Activated naive CD4-positive, alpha-beta T cell treated with anti-CD3 and anti-CD28 coated beads, Interleukin-2, amount 10 ng/mL, durations not matched to agents 7 days and 5 days (primary cell): ENCODE measurements around the gene LYRM4.

Experiments
- CTCF ChIA-PET: fragments of 350-600 bp; sonication (Branson Sonifier 250); formaldehyde crosslinking; loops from one replicate; lab custom pipeline; 2021; ENCODE audit warnings: antibody characterized with exemption; lab: Charles Lee
- DNase-seq: peaks from one replicate; pipeline ENCODE4 v3.0.0-alpha.2; 2020
- H3K27ac Mint-ChIP-seq: one replicate; pipeline ENCODE4 v1.8.0; 2021; ENCODE audit warnings: mild to moderate bottlenecking, moderate library complexity, mixed read lengths
- H3K27me3 Mint-ChIP-seq: one replicate; pipeline ENCODE4 v1.8.0; 2021; ENCODE audit warnings: mild to moderate bottlenecking, mixed read lengths
- H3K36me3 Mint-ChIP-seq: one replicate; pipeline ENCODE4 v1.8.0; 2021; ENCODE audit warnings: mixed read lengths
- H3K4me1 Mint-ChIP-seq: one replicate; pipeline ENCODE4 v1.8.0; 2021; ENCODE audit warnings: mixed read lengths
- H3K4me3 Mint-ChIP-seq: one replicate; pipeline ENCODE4 v1.8.0; 2021; ENCODE audit warnings: mild to moderate bottlenecking, moderate library complexity, mixed read lengths
- H3K9me3 Mint-ChIP-seq: one replicate; pipeline ENCODE4 v1.8.0; 2021; ENCODE audit warnings: mixed read lengths

LYRM4 gene

GRCh38 chr6:5181510-5182317, 79.0 kb downstream of the LYRM4 start:
- CTCF ChIA-PET = interaction anchor here (1.0 kb wide), 1 partner anchor 12 kb away, joined by 3 read pairs; no protein-coding TSS in a partner anchor
- H3K9me3 Mint-ChIP-seq = peaks cover 4% of the 10 kb centered on the region
- H3K4me3 Mint-ChIP-seq = no peak overlapping the region
- H3K27me3 Mint-ChIP-seq = no peaks in the 10 kb centered on the region
- H3K27ac Mint-ChIP-seq = no peak overlapping the region
- DNase-seq = no peak
- peaks cover 11% of the 10 kb centered on the region for H3K36me3 Mint-ChIP-seq
- peaks cover 45% of the 10 kb centered on the region for H3K4me1 Mint-ChIP-seq

GRCh38 chr6:5180636-5181035, 80.1 kb downstream of the LYRM4 start:
- Mint-ChIP-seq H3K27ac (no peak overlapping the region), H3K4me1 (peaks cover 56% of the 10 kb centered on the region), H3K9me3 (peaks cover 4% of the 10 kb centered on the region), H3K36me3 (peaks cover 15% of the 10 kb centered on the region), H3K27me3 (no peaks in the 10 kb centered on the region), H3K4me3 (no peak overlapping the region)
- DNase-seq = no peak
- CTCF ChIA-PET = interaction anchor here (1.0 kb wide), 1 partner anchor 83 kb away, joined by 3 read pairs; no protein-coding TSS in a partner anchor

GRCh38 chr6:5179917-5180316, 80.8 kb downstream of the LYRM4 start:
- peak overlapping the region; percentile 15 for H3K27ac Mint-ChIP-seq
- no peak overlapping the region for H3K4me3 Mint-ChIP-seq
- peaks cover 4% of the 10 kb centered on the region for H3K9me3 Mint-ChIP-seq
- DNase-seq = no peak
- H3K27me3 Mint-ChIP-seq = no peaks in the 10 kb centered on the region
- peaks cover 63% of the 10 kb centered on the region for H3K4me1 Mint-ChIP-seq
- CTCF ChIA-PET = interaction anchor here (1.0 to 1.6 kb wide), 3 partner anchors 35 to 83 kb away, joined by 3 to 8 read pairs (median 3); no protein-coding TSS in a partner anchor
- H3K36me3 Mint-ChIP-seq = peaks cover 13% of the 10 kb centered on the region

- Mint-ChIP-seq H3K27me3 (no peaks in the 10 kb centered on the region), H3K4me1 (peaks cover 74% of the 10 kb centered on the region), H3K9me3 (peaks cover 4% of the 10 kb centered on the region), H3K27ac (peak overlapping the region; percentile 79), H3K36me3 (peaks cover 13% of the 10 kb centered on the region), H3K4me3 (no peak overlapping the region)
- no peak for DNase-seq
- CTCF ChIA-PET = interaction anchor here (0.7 to 1.6 kb wide), 3 partner anchors 11 to 36 kb away, joined by 3 to 8 read pairs (median 3); no protein-coding TSS in a partner anchor
These were observed 81.9 kb downstream of the LYRM4 start for GRCh38 chr6:5178806-5179205.

GRCh38 chr6:5175635-5176034, 85.1 kb downstream of the LYRM4 start:
- Mint-ChIP-seq H3K27me3 (no peaks in the 10 kb centered on the region), H3K36me3 (peaks cover 13% of the 10 kb centered on the region), H3K4me3 (peak overlapping the region; percentile 19), H3K4me1 (peaks cover 89% of the 10 kb centered on the region), H3K27ac (peak overlapping the region; percentile 94), H3K9me3 (peaks cover 4% of the 10 kb centered on the region)
- DNase-seq = peak; percentile 26
- CTCF ChIA-PET = interaction anchor here (1.3 to 3.8 kb wide), 5 partner anchors 8 to 91 kb away, joined by 3 to 41 read pairs (median 7); no protein-coding TSS in a partner anchor

- peak overlapping the region; percentile 94 for H3K27ac Mint-ChIP-seq
- peaks cover 83% of the 10 kb centered on the region for H3K4me1 Mint-ChIP-seq
- peak; percentile 32 for DNase-seq
- peaks cover 13% of the 10 kb centered on the region for H3K36me3 Mint-ChIP-seq
- CTCF ChIA-PET = interaction anchor here (0.8 to 3.8 kb wide), 11 partner anchors 9 to 128 kb away, joined by 3 to 41 read pairs (median 4); no protein-coding TSS in a partner anchor
- peaks cover 4% of the 10 kb centered on the region for H3K9me3 Mint-ChIP-seq
- H3K27me3 Mint-ChIP-seq = no peaks in the 10 kb centered on the region
- peak overlapping the region; percentile 43 for H3K4me3 Mint-ChIP-seq
These were observed 85.8 kb downstream of the LYRM4 start for GRCh38 chr6:5174756-5175549.

GRCh38 chr6:5174244-5174643, 86.5 kb downstream of the LYRM4 start:
- peak; percentile 85 for DNase-seq
- Mint-ChIP-seq H3K27ac (peak overlapping the region; percentile 94), H3K4me1 (peaks cover 76% of the 10 kb centered on the region), H3K27me3 (no peaks in the 10 kb centered on the region), H3K36me3 (peaks cover 11% of the 10 kb centered on the region), H3K4me3 (peak overlapping the region; percentile 43), H3K9me3 (peaks cover 1% of the 10 kb centered on the region)
- CTCF ChIA-PET = interaction anchor here (0.8 to 3.8 kb wide), 10 partner anchors 9 to 128 kb away, joined by 3 to 41 read pairs (median 4); no protein-coding TSS in a partner anchor

- Mint-ChIP-seq H3K27ac (peak overlapping the region; percentile 94), H3K4me1 (peaks cover 72% of the 10 kb centered on the region), H3K4me3 (peak overlapping the region; percentile 43), H3K36me3 (peaks cover 10% of the 10 kb centered on the region), H3K27me3 (no peaks in the 10 kb centered on the region), H3K9me3 (no peaks in the 10 kb centered on the region)
- peak; percentile 23 for DNase-seq
- CTCF ChIA-PET = interaction anchor here (0.9 to 3.8 kb wide), 7 partner anchors 10 to 129 kb away, joined by 3 to 41 read pairs (median 6); no protein-coding TSS in a partner anchor
These were observed 86.9 kb downstream of the LYRM4 start for GRCh38 chr6:5173810-5174209.

GRCh38 chr6:5172897-5173474, 87.8 kb downstream of the LYRM4 start:
- CTCF ChIA-PET = interaction anchor here (1.7 to 3.0 kb wide), 2 partner anchors 13 to 130 kb away, joined by 7 to 15 read pairs; no protein-coding TSS in a partner anchor
- H3K36me3 Mint-ChIP-seq = peaks cover 10% of the 10 kb centered on the region
- no peaks in the 10 kb centered on the region for H3K9me3 Mint-ChIP-seq
- peak overlapping the region; percentile 94 for H3K27ac Mint-ChIP-seq
- peaks cover 64% of the 10 kb centered on the region for H3K4me1 Mint-ChIP-seq
- no peak overlapping the region for H3K4me3 Mint-ChIP-seq
- H3K27me3 Mint-ChIP-seq = no peaks in the 10 kb centered on the region
- no peak for DNase-seq

- Mint-ChIP-seq H3K36me3 (peaks cover 7% of the 10 kb centered on the region), H3K27me3 (no peaks in the 10 kb centered on the region), H3K9me3 (no peaks in the 10 kb centered on the region), H3K4me1 (peaks cover 56% of the 10 kb centered on the region), H3K4me3 (no peak overlapping the region), H3K27ac (no peak overlapping the region)
- CTCF ChIA-PET = interaction anchor here (1.3 kb wide), 1 partner anchor 28 kb away, joined by 6 read pairs; no protein-coding TSS in a partner anchor
- DNase-seq = no peak
These were observed 88.6 kb downstream of the LYRM4 start for GRCh38 chr6:5172041-5172653.

- CTCF ChIA-PET = interaction anchor here (0.8 to 2.8 kb wide), 3 partner anchors 8 to 24 kb away, joined by 3 to 14 read pairs (median 3); no protein-coding TSS in a partner anchor
- H3K27ac Mint-ChIP-seq = no peak overlapping the region
These were observed 93.2 kb downstream of the LYRM4 start for GRCh38 chr6:5167501-5167900.

GRCh38 chr6:5164092-5164491, 96.7 kb downstream of the LYRM4 start:
- Mint-ChIP-seq H3K4me3 (no peak overlapping the region), H3K36me3 (no peaks in the 10 kb centered on the region), H3K4me1 (peaks cover 15% of the 10 kb centered on the region), H3K27ac (no peak overlapping the region), H3K27me3 (no peaks in the 10 kb centered on the region), H3K9me3 (no peaks in the 10 kb centered on the region)
- CTCF ChIA-PET = interaction anchor here (0.7 to 1.2 kb wide), 2 partner anchors 10 to 205 kb away, joined by 3 read pairs; no protein-coding TSS in a partner anchor
- DNase-seq = no peak

More at GRCh38 chr6:5167501-5167900, 93.2 kb downstream of the LYRM4 start:
- Mint-ChIP-seq H3K36me3 (no peaks in the 10 kb centered on the region), H3K9me3 (no peaks in the 10 kb centered on the region), H3K4me3 (no peak overlapping the region), H3K4me1 (peaks cover 19% of the 10 kb centered on the region), H3K27me3 (no peaks in the 10 kb centered on the region)
- no peak for DNase-seq

GRCh38 chr6:5163247-5163646, 97.5 kb downstream of the LYRM4 start:
- H3K27ac Mint-ChIP-seq = no peak overlapping the region
- no peaks in the 10 kb centered on the region for H3K27me3 Mint-ChIP-seq
- CTCF ChIA-PET = interaction anchor here (1.2 kb wide), 1 partner anchor 11 kb away, joined by 3 read pairs; no protein-coding TSS in a partner anchor
- peaks cover 15% of the 10 kb centered on the region for H3K4me1 Mint-ChIP-seq
- H3K9me3 Mint-ChIP-seq = no peaks in the 10 kb centered on the region
- DNase-seq = no peak
- no peaks in the 10 kb centered on the region for H3K36me3 Mint-ChIP-seq
- no peak overlapping the region for H3K4me3 Mint-ChIP-seq
